H9 (cell line): Measurements from ENCODE around the gene CNOT11. TPM values are rescaled to one million over a fixed set of nuclear protein-coding genes. Genes with fewer than 3 reads are reported as not detected.

ENCODE experiments used
- DNase-seq: peaks from one replicate; pipeline ENCODE4 v3.0.0-alpha.2; 2017
- H2AFZ ChIP-seq: one replicate; pipeline ENCODE4 v1.6.1; 2013; ENCODE audit warnings: mild to moderate bottlenecking, low read length, control low read depth, moderate library complexity
- H2AK5ac ChIP-seq: 2 replicates; pipeline ENCODE4 v1.6.1; 2013; ENCODE audit warnings: low read length, control low read depth, mixed read lengths; ENCODE audit not compliant: insufficient read length
- H2BK120ac ChIP-seq: one replicate; pipeline ENCODE4 v1.6.1; 2013; ENCODE audit warnings: low read depth, mild to moderate bottlenecking, low read length, control low read depth, inconsistent platforms; ENCODE audit not compliant: poor library complexity, severe bottlenecking
- H2BK12ac ChIP-seq: 2 replicates; pipeline ENCODE4 v1.6.1; 2013; ENCODE audit warnings: low read length, control low read depth, mixed read lengths, low read depth; ENCODE audit not compliant: insufficient read length
- H2BK15ac ChIP-seq: 2 replicates; pipeline ENCODE4 v1.6.1; 2013; ENCODE audit warnings: low read depth, low read length, control low read depth
- H2BK20ac ChIP-seq: one replicate; pipeline ENCODE4 v1.6.1; 2013; ENCODE audit warnings: low read depth, mild to moderate bottlenecking, low read length, control low read depth, inconsistent platforms; ENCODE audit not compliant: poor library complexity, severe bottlenecking
- H2BK5ac ChIP-seq: 2 replicates; pipeline ENCODE4 v1.6.1; 2013; ENCODE audit warnings: low read length, control low read depth, mixed read lengths; ENCODE audit not compliant: insufficient read length
- H3K14ac ChIP-seq: 2 replicates; pipeline ENCODE4 v1.6.1; 2013; ENCODE audit warnings: low read length, control low read depth; ENCODE audit not compliant: insufficient read depth
- H3K18ac ChIP-seq: 2 replicates; pipeline ENCODE4 v1.6.1; 2013; ENCODE audit warnings: low read depth, mild to moderate bottlenecking, mixed read lengths, low read length, control low read depth; ENCODE audit not compliant: insufficient read length
- H3K23ac ChIP-seq: 2 replicates; pipeline ENCODE4 v1.6.1; 2013; ENCODE audit warnings: low read length, control low read depth, mixed read lengths, low read depth; ENCODE audit not compliant: insufficient read length
- H3K23me2 ChIP-seq: 2 replicates; pipeline ENCODE4 v1.6.1; 2013; ENCODE audit warnings: low read depth, mild to moderate bottlenecking, mixed read lengths, low read length, control low read depth; ENCODE audit not compliant: insufficient read length, poor library complexity, severe bottlenecking
- H3K27ac ChIP-seq: 2 replicates; pipeline ENCODE4 v1.5.1; 2013; ENCODE audit warnings: low read length, control low read depth, mixed read lengths, low read depth; ENCODE audit not compliant: insufficient read length
- H3K27me3 ChIP-seq: 2 replicates; pipeline ENCODE4 v1.6.1; 2013; ENCODE audit warnings: low read length, control low read depth, inconsistent platforms; ENCODE audit not compliant: insufficient read depth
- H3K4ac ChIP-seq: 2 replicates; pipeline ENCODE4 v1.6.1; 2013; ENCODE audit warnings: low read depth, mild to moderate bottlenecking, control low read depth, inconsistent platforms, low read length, moderate library complexity
- H3K4me1 ChIP-seq: 2 replicates; pipeline ENCODE4 v1.6.1; 2013; ENCODE audit warnings: low read length, control low read depth, inconsistent platforms; ENCODE audit not compliant: insufficient read depth
- H3K4me2 ChIP-seq: 2 replicates; pipeline ENCODE4 v1.6.1; 2013; ENCODE audit warnings: low read length, control low read depth, mixed read lengths; ENCODE audit not compliant: insufficient read length, insufficient read depth
- H3K56ac ChIP-seq: 2 replicates; pipeline ENCODE4 v1.6.1; 2013; ENCODE audit warnings: low read depth, mild to moderate bottlenecking, mixed read lengths, low read length, control low read depth; ENCODE audit not compliant: insufficient read length
- H3K79me1 ChIP-seq: 2 replicates; pipeline ENCODE4 v1.6.1; 2013; ENCODE audit warnings: low read depth, mild to moderate bottlenecking, moderate library complexity, low read length, control low read depth, inconsistent platforms; ENCODE audit not compliant: insufficient read depth, poor library complexity, severe bottlenecking
- H3K79me2 ChIP-seq: 2 replicates; pipeline ENCODE4 v1.6.1; 2013; ENCODE audit warnings: low read length, control low read depth, inconsistent platforms; ENCODE audit not compliant: insufficient read depth
- H3K9ac ChIP-seq: 2 replicates; pipeline ENCODE4 v1.6.1; 2013; ENCODE audit warnings: low read length, control low read depth, mixed read lengths; ENCODE audit not compliant: insufficient read length; ENCODE audit errors: extremely low read depth
- H3K9me3 ChIP-seq: one replicate; pipeline ENCODE4 v1.6.1; 2013; ENCODE audit warnings: low read depth, low read length, inconsistent platforms; ENCODE audit not compliant: control insufficient read depth
- H3T11ph ChIP-seq: one replicate; pipeline ENCODE4 v1.6.1; 2013; ENCODE audit warnings: mild to moderate bottlenecking, low read length, control low read depth, inconsistent platforms
- H4K20me1 ChIP-seq: one replicate; pipeline ENCODE4 v1.6.1; 2013; ENCODE audit not compliant: control insufficient read depth, insufficient read length, insufficient read depth
- H4K5ac ChIP-seq: 2 replicates; pipeline ENCODE4 v1.6.1; 2013; ENCODE audit warnings: low read depth, mild to moderate bottlenecking, mixed read lengths, low read length, control low read depth; ENCODE audit not compliant: insufficient read length
- H4K8ac ChIP-seq: replicated peaks from 2 replicates; pipeline ENCODE4 v1.6.1; 2013; ENCODE audit warnings: low read length, control low read depth, mixed read lengths, low read depth; ENCODE audit not compliant: insufficient read length
- H4K91ac ChIP-seq: 2 replicates; pipeline ENCODE4 v1.6.1; 2013; ENCODE audit warnings: low read depth, mild to moderate bottlenecking, moderate library complexity, mixed read lengths, low read length, control low read depth; ENCODE audit not compliant: insufficient read length
- H3K27ac Mint-ChIP-seq, 3 experiments: 2 replicates in 2 of 3; 3 replicates in 1 of 3; pipeline ENCODE4 v1.8.0; 2020 to 2021; ENCODE audit warnings: mixed read lengths in 3 of 3, mild to moderate bottlenecking in 1 of 3, moderate library complexity in 1 of 3
- H3K27me3 Mint-ChIP-seq: 2 replicates; pipeline ENCODE4 v1.8.0; 2021; ENCODE audit warnings: low read depth, mild to moderate bottlenecking, moderate library complexity, mixed read lengths
- H3K36me3 Mint-ChIP-seq, 3 experiments: 2 replicates in 2 of 3; 3 replicates in 1 of 3; pipeline ENCODE4 v1.8.0; 2020 to 2021; ENCODE audit warnings: low read depth in 3 of 3, mixed read lengths in 3 of 3; ENCODE audit not compliant: insufficient read depth in 1 of 3
- H3K4me1 Mint-ChIP-seq, 2 experiments: 2 replicates each; pipeline ENCODE4 v1.8.0; 2020; ENCODE audit warnings: mixed read lengths in 2 of 2
- H3K4me3 Mint-ChIP-seq, 2 experiments: 2 replicates in 1 of 2; 3 replicates in 1 of 2; pipeline ENCODE4 v1.8.0; 2020 to 2021; ENCODE audit warnings: mild to moderate bottlenecking in 2 of 2, mixed read lengths in 2 of 2, moderate library complexity in 1 of 2
- H3K9me3 Mint-ChIP-seq, 2 experiments: 2 replicates in 1 of 2; 3 replicates in 1 of 2; pipeline ENCODE4 v1.8.0; 2020; ENCODE audit warnings: mild to moderate bottlenecking in 2 of 2, mixed read lengths in 2 of 2, moderate library complexity in 1 of 2
- CTCF ChIP-seq: fragments of 200-600 bp; sonication (generic); conservative IDR thresholded peaks from 3 replicates; pipeline ENCODE4 v1.8.0; 2021; ENCODE audit warnings: antibody characterized with exemption, mild to moderate bottlenecking
- WGBS: extraction: QIAGEN DNeasy Blood & Tissue Kit; methylation state at CpG from one replicate; pipeline ENCODE4 v1.1.7; 2013; ENCODE audit warnings: missing lambda C conversion rate, low lambda C conversion rate, mixed read lengths; ENCODE audit not compliant: insufficient read length; ENCODE audit errors: extremely low coverage; 5-methylcytosine and 5-hydroxymethylcytosine counted together
- total RNA-seq: library from RNA; stranded (reverse); gene quantifications from 2 replicates; pipeline ENCODE4 v1.2.1, GENCODE V29; 2021

CNOT11 gene
- total RNA-seq, 1 experiment from 2014 or later: 46.8 TPM

- WGBS: no CpG with 5 or more reads among the region's 7 CpGs
- Histone ChIP-seq H3K56ac (no peak overlapping the region), H4K5ac (no peak overlapping the region), H3K79me1 (no peaks in the 10 kb centered on the region), H2AFZ (no peak overlapping the region), H3K4me2 (no peak overlapping the region), H3T11ph (no peak overlapping the region), H3K4me1 (no peaks in the 10 kb centered on the region), H3K9me3 (no peaks in the 10 kb centered on the region), H2BK120ac (no peak overlapping the region), H4K20me1 (no peaks in the 10 kb centered on the region), H3K23me2 (no peaks in the 10 kb centered on the region), H2BK12ac (no peak overlapping the region), H3K18ac (no peak overlapping the region), H3K23ac (no peak overlapping the region), H4K8ac (no peak overlapping the region), H3K79me2 (no peaks in the 10 kb centered on the region), H3K9ac (no peak overlapping the region), H2AK5ac (no peak overlapping the region), H2BK15ac (no peak overlapping the region), H4K91ac (no peak overlapping the region), H3K4ac (no peak overlapping the region), H3K27ac (no peak overlapping the region), H3K27me3 (no peaks in the 10 kb centered on the region), H2BK20ac (no peak overlapping the region), H3K14ac (no peak overlapping the region), H2BK5ac (no peak overlapping the region)
- no peak overlapping the region; a peak in 2 of 7 replicates for H3K27ac Mint-ChIP-seq
- no peaks in the 10 kb centered on the region; a peak in 1 of 7 replicates for H3K36me3 Mint-ChIP-seq
- no peaks in the 10 kb centered on the region for H3K27me3 Mint-ChIP-seq
- no peak overlapping the region for H3K4me3 Mint-ChIP-seq
- H3K9me3 Mint-ChIP-seq: no peaks in the 10 kb centered on the region
- peaks cover 0 to 2% of the 10 kb centered on the region in 2 experiments; a peak in 2 of 4 replicates for H3K4me1 Mint-ChIP-seq
- DNase-seq: no peak
- no peak for TF ChIP-seq CTCF
Measured at GRCh38 chr2:101223814-101224231, 28.9 kb upstream of the CNOT11 start.
